Measurements from ENCODE around the gene ZC3H6. TPM values are rescaled to one million over a fixed set of nuclear protein-coding genes. Genes with fewer than 3 reads are reported as not detected.

Gene ZC3H6, protein sequence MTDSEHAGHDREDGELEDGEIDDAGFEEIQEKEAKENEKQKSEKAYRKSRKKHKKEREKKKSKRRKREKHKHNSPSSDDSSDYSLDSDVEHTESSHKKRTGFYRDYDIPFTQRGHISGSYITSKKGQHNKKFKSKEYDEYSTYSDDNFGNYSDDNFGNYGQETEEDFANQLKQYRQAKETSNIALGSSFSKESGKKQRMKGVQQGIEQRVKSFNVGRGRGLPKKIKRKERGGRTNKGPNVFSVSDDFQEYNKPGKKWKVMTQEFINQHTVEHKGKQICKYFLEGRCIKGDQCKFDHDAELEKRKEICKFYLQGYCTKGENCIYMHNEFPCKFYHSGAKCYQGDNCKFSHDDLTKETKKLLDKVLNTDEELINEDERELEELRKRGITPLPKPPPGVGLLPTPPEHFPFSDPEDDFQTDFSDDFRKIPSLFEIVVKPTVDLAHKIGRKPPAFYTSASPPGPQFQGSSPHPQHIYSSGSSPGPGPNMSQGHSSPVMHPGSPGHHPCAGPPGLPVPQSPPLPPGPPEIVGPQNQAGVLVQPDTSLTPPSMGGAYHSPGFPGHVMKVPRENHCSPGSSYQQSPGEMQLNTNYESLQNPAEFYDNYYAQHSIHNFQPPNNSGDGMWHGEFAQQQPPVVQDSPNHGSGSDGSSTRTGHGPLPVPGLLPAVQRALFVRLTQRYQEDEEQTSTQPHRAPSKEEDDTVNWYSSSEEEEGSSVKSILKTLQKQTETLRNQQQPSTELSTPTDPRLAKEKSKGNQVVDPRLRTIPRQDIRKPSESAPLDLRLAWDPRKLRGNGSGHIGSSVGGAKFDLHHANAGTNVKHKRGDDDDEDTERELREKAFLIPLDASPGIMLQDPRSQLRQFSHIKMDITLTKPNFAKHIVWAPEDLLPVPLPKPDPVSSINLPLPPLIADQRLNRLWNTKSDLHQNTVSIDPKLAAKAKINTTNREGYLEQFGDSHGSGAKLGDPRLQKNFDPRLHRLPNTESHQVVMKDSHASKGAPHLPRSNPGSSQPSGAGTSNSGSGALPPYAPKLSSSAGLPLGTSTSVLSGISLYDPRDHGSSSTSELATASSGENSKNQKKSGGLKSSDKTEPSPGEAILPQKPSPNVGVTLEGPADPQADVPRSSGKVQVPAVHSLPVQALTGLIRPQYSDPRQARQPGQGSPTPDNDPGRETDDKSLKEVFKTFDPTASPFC
- 9.1 TPM for polyA plus RNA-seq (2013, experiment 1 of 2)
- 11.3 TPM for polyA plus RNA-seq (2013, experiment 2 of 2)

DNA sequence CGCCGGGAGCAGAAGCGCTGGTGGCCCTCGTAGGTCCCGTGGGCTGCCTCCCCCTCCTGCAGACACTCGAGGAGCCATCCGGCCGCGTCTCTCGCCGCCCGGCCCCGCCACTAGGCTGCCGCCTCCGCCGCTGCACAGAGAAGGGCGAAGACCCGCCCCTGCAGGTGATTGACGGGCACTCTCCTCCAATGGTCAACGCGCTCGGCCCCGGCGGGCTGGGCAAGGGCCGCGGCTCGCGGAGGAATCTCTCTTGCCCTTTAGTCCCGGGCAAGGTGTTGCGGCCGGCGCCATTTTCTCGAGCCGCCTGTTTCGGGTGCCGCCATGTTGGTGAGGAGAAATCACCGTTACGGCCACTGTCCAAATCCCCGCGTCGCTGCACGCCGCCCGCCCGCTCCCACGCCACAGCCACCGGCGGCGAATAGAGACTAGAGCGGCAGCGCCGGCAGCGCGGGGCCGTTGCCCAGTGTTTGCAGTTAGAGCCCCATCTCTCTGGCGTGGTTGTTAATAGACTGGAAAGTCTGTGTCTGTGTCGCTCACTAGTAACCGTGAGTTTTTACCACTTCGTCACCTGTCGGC, at the start of gene ZC3H6:
Gene ZC3H6 (plus strand): TSS at position 287 of the 576 bp plus-strand sequence. CDS start 398 bp downstream, outside the sequence.
- 0% methylated on average over 44 to 45 of the region's 60 CpGs for WGBS, 2 experiments (ENCODE audit: insufficient coverage in 2 of 2)
- Histone ChIP-seq H3K9me3 (ENCODE audit: control insufficient read depth, low read length) (no peaks in the 10 kb centered on the region), H3K27ac (ENCODE audit: low read depth, low read length, severe bottlenecking) (peak within 1 kb of the TSS; percentile 100), H3K4me3 (ENCODE audit: extremely low read depth, insufficient read depth, low read length, poor library complexity, severe bottlenecking) (peak within 1 kb of the TSS; percentile 91), H3K36me3 (ENCODE audit: control insufficient read depth, insufficient read depth, low read length) (no peaks in the 10 kb centered on the region), H3K4me1 (ENCODE audit: control insufficient read depth, insufficient read depth, low read length, poor library complexity, severe bottlenecking) (no peaks in the 10 kb centered on the region)

DNA sequence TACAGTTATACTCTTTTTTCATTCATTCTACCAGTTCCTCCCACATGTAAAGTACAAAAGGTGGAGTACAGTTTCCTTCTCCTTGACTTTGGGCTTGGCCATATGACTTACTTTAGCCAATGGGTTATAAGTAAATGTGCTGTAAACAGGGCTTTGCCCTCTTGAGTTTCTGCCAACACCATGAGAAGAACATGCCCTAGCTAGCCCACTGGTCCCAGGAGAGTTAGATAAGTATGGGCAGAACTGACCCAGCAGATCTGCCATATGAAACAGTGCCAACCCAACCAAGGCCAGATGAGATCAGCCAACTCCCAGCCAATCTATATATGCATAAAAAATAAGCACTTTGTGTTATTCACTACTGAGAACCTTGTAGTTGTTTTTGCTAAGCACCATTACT, 46.0 kb upstream of the ZC3H6 start:
- no peaks in the 10 kb centered on the region for H3K9me3 ChIP-seq (ENCODE audit: control insufficient read depth, low read length)
- no peak overlapping the region for H3K4me3 ChIP-seq (ENCODE audit: extremely low read depth, insufficient read depth, low read length, poor library complexity, severe bottlenecking)
- peaks cover 12% of the 10 kb centered on the region for H3K36me3 ChIP-seq (ENCODE audit: control insufficient read depth, insufficient read depth, low read length)
- H3K27ac ChIP-seq (ENCODE audit: low read depth, low read length, severe bottlenecking), result no peak overlapping the region
- H3K4me1 ChIP-seq (ENCODE audit: control insufficient read depth, insufficient read depth, low read length, poor library complexity, severe bottlenecking), result no peaks in the 10 kb centered on the region

DNA sequence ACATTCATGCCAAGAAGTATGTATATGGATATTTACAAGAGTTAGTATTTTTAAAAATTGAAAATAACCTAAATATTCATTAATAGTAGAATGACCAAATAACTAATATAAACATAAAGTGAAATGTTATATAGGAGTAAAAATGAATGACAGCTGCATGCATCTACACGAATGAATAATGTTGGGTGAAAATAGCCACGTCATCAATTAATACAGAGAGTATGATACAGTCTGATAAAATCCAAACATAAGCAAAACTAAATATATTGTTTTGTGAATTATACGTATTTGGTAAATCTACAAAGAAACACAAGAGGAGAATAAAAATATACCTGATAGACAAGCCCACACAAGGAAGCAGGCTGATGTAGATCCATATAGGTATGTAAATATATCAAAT, 45.0 kb upstream of the ZC3H6 start:
- no CpG with 5 or more reads among the region's 3 CpGs for WGBS, 2 experiments (ENCODE audit: insufficient coverage in 2 of 2)
- peaks cover 12% of the 10 kb centered on the region for H3K36me3 ChIP-seq (ENCODE audit: control insufficient read depth, insufficient read depth, low read length)
- no peak overlapping the region for H3K27ac ChIP-seq (ENCODE audit: low read depth, low read length, severe bottlenecking)
- H3K4me3 ChIP-seq (ENCODE audit: extremely low read depth, insufficient read depth, low read length, poor library complexity, severe bottlenecking), result no peak overlapping the region
- H3K4me1 ChIP-seq (ENCODE audit: control insufficient read depth, insufficient read depth, low read length, poor library complexity, severe bottlenecking), result no peaks in the 10 kb centered on the region
- no peaks in the 10 kb centered on the region for H3K9me3 ChIP-seq (ENCODE audit: control insufficient read depth, low read length)

DNA sequence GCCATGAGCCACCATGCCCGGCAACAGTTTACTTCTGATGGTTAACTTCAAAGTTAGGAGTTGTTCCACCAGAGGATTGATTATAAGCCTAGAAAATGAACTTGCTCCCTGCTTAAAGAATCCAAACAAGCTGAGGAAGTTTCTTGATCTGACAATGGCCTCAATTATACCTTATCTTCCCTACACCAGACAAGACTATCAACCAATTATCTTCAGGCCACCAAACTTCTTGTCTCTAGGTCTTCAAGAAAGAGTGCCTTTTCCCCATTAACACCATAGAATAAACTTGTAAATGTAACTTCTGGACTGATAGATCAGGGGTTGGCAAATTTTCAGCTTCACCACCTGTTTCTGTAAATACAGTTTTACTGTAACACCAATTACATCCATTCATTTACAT, 35.5 kb upstream of the ZC3H6 start:
- peaks cover 9% of the 10 kb centered on the region for H3K36me3 ChIP-seq (ENCODE audit: control insufficient read depth, insufficient read depth, low read length)
- no peaks in the 10 kb centered on the region for H3K9me3 ChIP-seq (ENCODE audit: control insufficient read depth, low read length)
- no peak overlapping the region for H3K4me3 ChIP-seq (ENCODE audit: extremely low read depth, insufficient read depth, low read length, poor library complexity, severe bottlenecking)
- WGBS, 2 experiments (ENCODE audit: insufficient coverage in 2 of 2), result 100% methylated on average over 1 of the region's 1 CpG
- H3K27ac ChIP-seq (ENCODE audit: low read depth, low read length, severe bottlenecking), result no peak overlapping the region
- no peaks in the 10 kb centered on the region for H3K4me1 ChIP-seq (ENCODE audit: control insufficient read depth, insufficient read depth, low read length, poor library complexity, severe bottlenecking)

DNA sequence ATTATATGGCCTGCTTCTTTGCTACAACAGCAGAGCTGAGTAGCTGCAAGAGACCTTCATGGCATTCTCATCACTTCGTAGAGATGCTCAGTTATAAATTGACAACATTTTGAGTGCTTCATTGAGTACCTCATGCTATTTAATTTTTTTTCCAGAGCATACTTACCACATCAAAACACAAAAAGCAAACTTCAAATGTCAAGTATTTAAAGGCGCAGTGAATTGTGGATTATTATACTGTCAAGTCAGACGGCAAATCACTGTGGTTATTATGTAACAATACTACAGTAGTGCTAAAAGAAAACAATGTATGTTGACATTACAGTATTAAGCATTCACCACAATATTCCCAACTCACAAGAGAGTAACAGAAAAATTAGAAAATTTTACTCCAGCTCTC, 33.0 kb upstream of the ZC3H6 start:
- H3K4me1 ChIP-seq (ENCODE audit: control insufficient read depth, insufficient read depth, low read length, poor library complexity, severe bottlenecking), result no peaks in the 10 kb centered on the region
- no peak overlapping the region for H3K27ac ChIP-seq (ENCODE audit: low read depth, low read length, severe bottlenecking)
- H3K4me3 ChIP-seq (ENCODE audit: extremely low read depth, insufficient read depth, low read length, poor library complexity, severe bottlenecking), result no peak overlapping the region
- H3K9me3 ChIP-seq (ENCODE audit: control insufficient read depth, low read length), result no peaks in the 10 kb centered on the region
- peaks cover 16% of the 10 kb centered on the region for H3K36me3 ChIP-seq (ENCODE audit: control insufficient read depth, insufficient read depth, low read length)
- 100% methylated on average over 1 of the region's 3 CpGs; no CpG with 5 or more reads in 1 of the 2 experiments for WGBS, 2 experiments (ENCODE audit: insufficient coverage in 2 of 2)

DNA sequence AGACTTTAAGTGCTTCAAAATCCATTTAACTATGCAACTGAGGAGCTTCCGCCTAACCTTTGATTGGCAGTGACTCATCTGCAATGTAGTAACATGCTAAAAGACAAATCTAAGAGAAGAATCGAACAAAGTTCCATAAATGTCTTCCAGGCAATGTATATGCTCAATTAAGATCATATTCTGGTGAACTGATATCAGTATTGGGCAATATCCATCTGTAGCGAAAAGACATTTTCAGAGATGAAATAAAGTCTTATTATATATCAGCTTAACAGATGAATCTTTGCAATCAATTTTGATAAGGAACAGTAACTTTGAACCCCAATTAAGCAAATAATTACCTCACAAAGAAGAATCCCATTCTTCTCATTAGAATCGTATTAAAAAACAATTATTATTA, 32.2 kb upstream of the ZC3H6 start:
- Histone ChIP-seq H3K36me3 (ENCODE audit: control insufficient read depth, insufficient read depth, low read length) (peaks cover 24% of the 10 kb centered on the region), H3K4me1 (ENCODE audit: control insufficient read depth, insufficient read depth, low read length, poor library complexity, severe bottlenecking) (no peaks in the 10 kb centered on the region), H3K4me3 (ENCODE audit: extremely low read depth, insufficient read depth, low read length, poor library complexity, severe bottlenecking) (no peak overlapping the region), H3K27ac (ENCODE audit: low read depth, low read length, severe bottlenecking) (no peak overlapping the region), H3K9me3 (ENCODE audit: control insufficient read depth, low read length) (no peaks in the 10 kb centered on the region)
- 100% methylated on average over 1 of the region's 4 CpGs for WGBS, 2 experiments (ENCODE audit: insufficient coverage in 2 of 2)

DNA sequence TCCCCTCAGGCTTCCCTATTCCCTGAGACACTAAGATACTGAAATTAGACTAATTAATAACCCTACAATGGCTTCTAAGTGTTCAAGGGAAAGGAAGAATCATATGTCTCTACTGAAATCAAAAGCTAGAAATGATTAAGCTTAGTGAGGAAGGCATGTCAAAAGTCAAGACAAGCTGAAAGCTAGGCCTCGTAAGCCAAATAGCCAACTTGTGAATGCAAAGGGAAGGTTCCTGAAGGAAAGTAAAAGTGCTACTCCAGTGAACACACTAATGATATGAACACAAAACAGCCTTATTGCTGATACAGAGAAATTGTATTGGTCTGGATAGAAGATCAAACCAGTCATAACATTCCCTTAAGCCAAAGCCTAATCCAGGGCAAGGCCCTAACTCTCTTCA, 30.5 kb upstream of the ZC3H6 start:
- no peaks in the 10 kb centered on the region for H3K9me3 ChIP-seq (ENCODE audit: control insufficient read depth, low read length)
- no peak overlapping the region for H3K4me3 ChIP-seq (ENCODE audit: extremely low read depth, insufficient read depth, low read length, poor library complexity, severe bottlenecking)
- H3K27ac ChIP-seq (ENCODE audit: low read depth, low read length, severe bottlenecking), result no peak overlapping the region
- H3K36me3 ChIP-seq (ENCODE audit: control insufficient read depth, insufficient read depth, low read length), result peaks cover 38% of the 10 kb centered on the region
- WGBS, 2 experiments (ENCODE audit: insufficient coverage in 2 of 2), result 67% methylated on average over 1 of the region's 1 CpG; no CpG with 5 or more reads in 1 of the 2 experiments
- no peaks in the 10 kb centered on the region for H3K4me1 ChIP-seq (ENCODE audit: control insufficient read depth, insufficient read depth, low read length, poor library complexity, severe bottlenecking)

DNA sequence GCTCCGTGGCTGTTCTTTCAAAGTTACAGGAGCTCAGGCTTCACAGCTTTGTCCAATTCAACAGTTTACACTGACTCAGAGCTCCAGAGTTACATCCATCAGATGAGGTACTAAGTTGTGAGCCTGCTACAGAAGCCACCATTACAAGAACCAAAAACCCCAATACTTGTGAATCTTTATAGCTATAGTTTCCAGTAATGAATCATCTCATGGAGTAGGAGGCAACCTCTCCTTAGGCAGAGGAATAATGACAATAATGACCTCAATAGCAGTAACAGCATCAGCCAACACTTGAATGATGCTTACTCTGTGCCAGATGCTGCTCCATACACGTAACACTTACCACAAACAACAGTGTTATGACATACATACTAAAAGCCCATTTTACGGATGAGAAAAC, 24.1 kb upstream of the ZC3H6 start:
- Histone ChIP-seq H3K36me3 (ENCODE audit: control insufficient read depth, insufficient read depth, low read length) (peaks cover 33% of the 10 kb centered on the region), H3K4me3 (ENCODE audit: extremely low read depth, insufficient read depth, low read length, poor library complexity, severe bottlenecking) (no peak overlapping the region), H3K27ac (ENCODE audit: low read depth, low read length, severe bottlenecking) (no peak overlapping the region), H3K4me1 (ENCODE audit: control insufficient read depth, insufficient read depth, low read length, poor library complexity, severe bottlenecking) (peaks cover 9% of the 10 kb centered on the region), H3K9me3 (ENCODE audit: control insufficient read depth, low read length) (no peaks in the 10 kb centered on the region)
- WGBS, 2 experiments (ENCODE audit: insufficient coverage in 2 of 2), result 90 to 100% methylated on average over 2 to 3 of the region's 3 CpGs

DNA sequence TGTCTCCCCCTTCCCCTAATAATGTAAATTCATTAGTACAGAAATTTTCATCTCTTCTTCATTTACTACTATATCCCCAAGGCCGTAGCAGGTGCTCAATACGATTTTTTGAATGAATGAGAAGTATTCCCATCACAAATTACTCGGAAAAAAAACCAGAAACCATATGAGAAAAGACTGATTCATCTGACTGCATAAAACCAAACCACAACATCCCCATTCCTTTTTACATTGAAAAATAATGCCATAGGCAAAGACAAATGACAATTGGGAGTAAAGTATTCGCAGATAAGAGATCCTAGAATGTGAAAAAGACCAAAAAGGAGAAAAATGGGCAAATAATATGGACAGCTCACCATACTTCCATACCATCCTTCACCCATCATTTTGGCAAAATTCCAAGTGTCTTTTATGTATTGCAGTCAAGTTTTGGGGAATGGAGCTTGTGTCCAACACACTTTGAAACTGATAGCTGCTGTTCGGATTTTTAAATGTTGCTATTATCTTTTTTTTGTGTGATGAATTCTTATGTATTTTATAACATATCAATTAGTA, 22.1 kb upstream of the ZC3H6 start:
- H3K4me3 ChIP-seq (ENCODE audit: extremely low read depth, insufficient read depth, low read length, poor library complexity, severe bottlenecking), result no peak overlapping the region
- WGBS, 2 experiments (ENCODE audit: insufficient coverage in 2 of 2), result 94% methylated on average over 2 of the region's 5 CpGs; no CpG with 5 or more reads in 1 of the 2 experiments

More for the DNA sequence above, 22.1 kb upstream of the ZC3H6 start:
- no peaks in the 10 kb centered on the region for H3K9me3 ChIP-seq (ENCODE audit: control insufficient read depth, low read length)
- H3K27ac ChIP-seq (ENCODE audit: low read depth, low read length, severe bottlenecking), result no peak overlapping the region
- H3K4me1 ChIP-seq (ENCODE audit: control insufficient read depth, insufficient read depth, low read length, poor library complexity, severe bottlenecking), result peaks cover 9% of the 10 kb centered on the region
- peaks cover 13% of the 10 kb centered on the region for H3K36me3 ChIP-seq (ENCODE audit: control insufficient read depth, insufficient read depth, low read length)
